Measurements from ENCODE around the gene ZKSCAN5. TPM values are rescaled to one million over a fixed set of nuclear protein-coding genes. Genes with fewer than 3 reads are reported as not detected.

Gene ZKSCAN5
- total RNA-seq, 2 experiments from 2014 or later = 12.7 to 13.5 TPM

DNA sequence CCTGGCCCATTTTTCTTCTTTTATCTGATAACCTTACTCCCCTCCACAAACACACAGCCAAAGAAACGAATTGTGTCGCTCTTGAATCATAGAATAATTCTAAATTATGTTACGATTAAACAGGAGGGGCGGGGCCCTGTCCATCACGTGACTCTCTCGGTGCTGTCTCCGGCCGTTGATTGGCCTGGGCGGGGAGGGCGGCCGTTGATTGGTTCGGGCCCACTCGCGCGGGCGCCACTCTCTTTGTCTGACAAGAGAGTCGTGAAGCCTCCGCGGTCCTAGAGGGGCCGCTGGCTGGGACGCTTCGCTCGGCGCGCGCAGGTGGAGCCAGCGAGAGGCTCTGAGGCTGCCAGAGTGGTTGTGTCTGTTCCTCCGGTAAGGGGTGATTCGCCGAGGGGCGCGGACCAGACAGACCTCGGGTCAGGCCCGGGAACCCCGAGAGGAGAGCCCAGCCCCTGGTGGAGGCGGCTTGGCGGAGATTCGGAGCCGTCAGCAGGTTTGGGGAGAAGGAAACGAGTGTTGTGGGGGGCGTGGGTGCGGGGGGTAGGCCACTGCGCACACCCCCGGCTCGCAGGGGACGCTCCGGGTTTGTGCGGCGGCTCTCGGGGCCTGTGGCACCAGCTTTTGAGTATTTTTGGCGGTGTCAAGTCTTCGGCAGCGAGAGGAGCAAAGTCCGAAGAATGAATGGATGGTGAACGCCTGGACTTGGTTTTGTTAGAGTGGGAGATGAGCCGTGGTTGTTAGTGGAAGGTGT lies 31.7 kb upstream of the ZKSCAN5 start, which contains the start of gene ZNF789:
TSS of gene ZNF789 (plus strand) at position 330 of the 754 bp plus-strand sequence. CDS start 3,567 bp downstream, outside the sequence.
- no peaks in the 10 kb centered on the region for H3K9me3 Mint-ChIP-seq
- peak within 1 kb of the TSS; percentile 95 for H3K4me3 Mint-ChIP-seq
- H3K4me1 Mint-ChIP-seq = peaks cover 21% of the 10 kb centered on the region
- DNase-seq (peak; percentile 95), ATAC-seq (ENCODE audit: low read depth) (peak; percentile 99)
- H3K27me3 Mint-ChIP-seq = peaks cover 2% of the 10 kb centered on the region
- H3K27ac Mint-ChIP-seq = peak within 1 kb of the TSS; percentile 92
- H3K36me3 Mint-ChIP-seq = peaks cover 13% of the 10 kb centered on the region
- POLR2A ChIA-PET = interaction anchor here (0.6 to 4.3 kb wide), 9 partner anchors 17 to 447 kb away, joined by 3 to 50 read pairs (median 7); partner anchors contain the start of genes BUD31, PDAP1, TRIM4 and ZKSCAN5

DNA sequence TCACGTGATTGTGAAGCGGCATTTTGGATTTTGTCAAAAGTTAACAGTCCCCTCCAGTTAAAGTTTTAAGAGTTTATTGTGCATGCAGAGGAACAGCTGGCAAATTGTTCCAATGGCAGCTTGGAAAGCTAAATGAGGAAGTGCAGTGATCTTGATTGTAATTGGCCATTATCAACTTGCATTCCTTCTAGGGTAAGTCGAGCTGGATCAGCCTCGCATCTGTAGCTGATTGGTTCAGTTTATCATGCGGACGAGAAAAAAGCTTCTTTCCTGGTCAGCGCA lies 31.2 kb upstream of the ZKSCAN5 start:
- Mint-ChIP-seq H3K4me3 (peak overlapping the region; percentile 95), H3K27me3 (peaks cover 2% of the 10 kb centered on the region), H3K9me3 (no peaks in the 10 kb centered on the region), H3K36me3 (peaks cover 15% of the 10 kb centered on the region), H3K4me1 (peaks cover 25% of the 10 kb centered on the region), H3K27ac (peak overlapping the region; percentile 92)
- ATAC-seq (ENCODE audit: low read depth) (no peak), DNase-seq (no peak)
- POLR2A ChIA-PET = interaction anchor here (0.6 to 4.3 kb wide), 6 partner anchors 16 to 446 kb away, joined by 3 to 50 read pairs (median 5); partner anchors contain the start of genes TRIM4, ZKSCAN5, ZNF394 and ZNF655

DNA sequence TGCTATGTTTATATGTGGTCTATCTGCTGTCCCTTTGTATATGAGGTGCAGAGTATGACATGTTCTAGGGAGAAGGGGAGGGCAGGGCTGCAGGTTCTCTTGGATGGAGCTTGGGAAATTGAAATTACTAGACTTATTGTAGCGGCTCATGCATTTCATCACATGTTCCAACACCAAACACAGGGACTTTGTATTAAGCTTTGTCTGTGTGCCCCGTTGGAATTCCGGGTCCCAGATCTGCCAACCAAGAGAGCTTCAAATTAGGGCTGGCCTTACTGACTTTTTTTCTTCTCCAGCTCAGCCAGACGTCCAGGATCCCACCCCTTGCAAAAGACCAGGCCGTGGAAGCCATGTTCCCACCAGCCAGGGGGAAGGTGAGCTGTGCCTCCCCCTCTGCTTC lies 28.4 kb upstream of the ZKSCAN5 start:
- DNase-seq (no peak), ATAC-seq (ENCODE audit: low read depth) (no peak)
- Mint-ChIP-seq H3K36me3 (peaks cover 25% of the 10 kb centered on the region), H3K27ac (no peak overlapping the region), H3K27me3 (peaks cover 1% of the 10 kb centered on the region), H3K4me3 (no peak overlapping the region), H3K9me3 (no peaks in the 10 kb centered on the region), H3K4me1 (peaks cover 30% of the 10 kb centered on the region)
- POLR2A ChIA-PET = interaction anchor here (0.5 to 0.7 kb wide), 4 partner anchors 37 to 82 kb away, joined by 3 to 4 read pairs (median 3); partner anchors contain the start of genes BUD31, CPSF4, PTCD1 and ZNF655

DNA sequence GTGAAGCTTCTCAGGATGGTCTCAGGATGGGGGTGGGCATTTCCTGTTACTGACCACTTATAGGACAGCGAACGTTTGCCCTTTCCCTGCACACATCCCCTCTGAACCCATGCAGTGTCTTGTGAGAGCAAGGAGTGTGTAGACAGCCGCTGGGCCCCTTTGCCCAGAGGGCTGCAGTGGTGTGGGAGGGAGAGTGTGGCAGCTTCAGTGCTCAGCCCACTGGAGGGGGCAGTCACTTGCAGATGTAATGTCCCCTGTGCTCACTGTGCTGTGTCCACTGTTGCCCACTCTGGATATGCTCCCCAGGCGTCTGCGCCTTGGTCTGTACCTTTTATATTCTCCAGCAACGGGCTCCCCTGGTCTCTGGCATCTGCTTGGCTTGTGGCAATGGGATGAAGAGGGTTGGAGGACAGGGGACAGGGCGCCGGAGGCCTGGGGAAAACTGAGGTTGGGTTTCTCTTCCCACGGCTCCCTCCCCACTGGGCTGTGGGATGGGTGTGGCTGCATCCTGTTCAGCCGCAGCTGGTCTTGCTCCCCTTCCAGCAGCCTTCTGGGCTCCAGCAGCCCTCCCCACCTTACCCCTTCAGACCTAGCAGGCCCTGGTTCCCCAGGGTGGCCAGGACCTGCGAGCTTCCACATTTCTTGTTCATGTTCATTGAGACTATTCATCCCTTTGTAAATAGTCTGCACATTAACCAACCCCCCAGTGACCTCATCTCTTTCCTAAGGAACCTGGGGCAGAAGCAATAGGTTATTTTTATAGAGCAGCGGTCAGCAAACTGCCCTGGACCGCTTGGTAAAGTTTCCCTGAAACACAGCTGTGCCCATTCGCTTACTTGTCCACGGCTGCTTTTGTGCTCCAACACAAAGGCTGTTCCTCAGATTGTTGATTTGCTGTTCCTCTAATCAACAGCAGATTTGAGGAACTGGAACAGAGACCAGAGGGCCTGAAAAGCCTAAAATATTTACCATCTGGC lies 25.7 kb upstream of the ZKSCAN5 start:
- POLR2A ChIA-PET = interaction anchor here (0.8 kb wide), 1 partner anchor 22 kb away, joined by 3 read pairs; the partner anchor contains the start of gene ZNF394
- Mint-ChIP-seq H3K4me1 (peaks cover 25% of the 10 kb centered on the region), H3K9me3 (no peaks in the 10 kb centered on the region), H3K27me3 (no peaks in the 10 kb centered on the region), H3K36me3 (peaks cover 27% of the 10 kb centered on the region), H3K27ac (peak overlapping the region; percentile 20), H3K4me3 (peak overlapping the region; percentile 12)
- ATAC-seq (ENCODE audit: low read depth) (peak; percentile 28), DNase-seq (no peak)

DNA sequence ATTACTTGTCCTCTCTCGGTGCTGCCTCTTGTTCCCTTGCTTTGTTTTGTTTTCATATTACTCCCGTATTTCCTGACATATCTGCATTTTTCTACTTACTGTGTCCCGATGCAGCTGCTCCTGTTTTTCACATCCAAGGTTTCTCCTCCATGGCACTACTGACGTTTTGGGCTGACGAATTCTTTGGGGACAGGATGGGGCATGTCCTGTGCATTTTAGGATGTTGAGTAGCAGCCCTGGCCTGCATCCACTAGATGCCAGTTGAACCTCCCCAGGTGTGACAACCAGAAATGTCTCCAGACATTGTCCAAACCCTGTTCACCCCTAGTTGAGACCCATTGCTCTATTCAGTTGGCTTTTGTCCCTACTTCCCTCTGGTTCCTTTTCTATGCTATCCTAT lies 19.4 kb upstream of the ZKSCAN5 start:
- peak overlapping the region; percentile 1 for H3K27ac Mint-ChIP-seq
- no peak overlapping the region for H3K4me3 Mint-ChIP-seq
- peaks cover 47% of the 10 kb centered on the region for H3K36me3 Mint-ChIP-seq
- H3K9me3 Mint-ChIP-seq = peaks cover 5% of the 10 kb centered on the region
- POLR2A ChIA-PET = no interaction called here
- ATAC-seq (ENCODE audit: low read depth) = no peak
- no peaks in the 10 kb centered on the region for H3K27me3 Mint-ChIP-seq
- no peaks in the 10 kb centered on the region for H3K4me1 Mint-ChIP-seq
- DNase-seq = no peak

DNA sequence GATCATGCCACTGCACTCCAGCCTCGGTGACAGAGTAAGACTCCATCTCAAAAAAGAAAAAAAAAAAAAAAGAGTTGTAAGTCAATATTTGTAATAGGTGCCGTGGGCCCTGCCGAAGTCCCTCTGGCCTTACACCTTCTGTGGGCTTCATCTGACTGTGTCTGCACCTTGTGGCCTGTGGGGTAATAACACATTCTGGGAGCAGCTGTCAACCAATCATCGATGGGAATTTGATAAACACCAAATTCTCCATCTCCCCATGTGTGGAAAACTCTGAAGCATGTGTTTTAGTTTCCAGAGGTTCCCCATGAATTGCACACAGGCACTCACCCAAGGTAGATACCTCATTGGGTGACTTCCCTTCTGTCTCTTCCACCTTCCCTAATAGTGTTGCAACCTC lies 15.2 kb upstream of the ZKSCAN5 start:
- ATAC-seq (ENCODE audit: low read depth) = no peak
- H3K27ac Mint-ChIP-seq = no peak overlapping the region

DNA sequence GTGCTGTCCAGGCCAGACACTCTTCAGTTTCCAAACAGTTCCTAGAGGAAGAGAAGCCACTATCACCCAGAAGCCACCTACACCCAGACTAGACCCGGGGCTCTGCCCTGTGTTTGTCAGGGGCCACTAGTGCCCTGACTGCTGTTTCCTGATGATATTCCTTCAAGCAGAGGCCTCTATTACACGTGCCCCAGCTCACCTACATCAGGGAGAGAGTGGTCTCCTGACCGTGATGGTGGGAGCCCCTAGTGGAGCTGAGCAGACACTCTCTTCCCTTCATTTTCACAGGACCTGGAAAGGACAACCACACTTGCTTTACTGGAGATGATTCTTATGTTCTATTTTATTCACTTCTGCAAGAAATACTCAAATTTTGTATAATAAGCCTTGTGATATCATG lies 13.6 kb upstream of the ZKSCAN5 start:
- POLR2A ChIA-PET = no interaction called here
- H3K27ac Mint-ChIP-seq = no peak overlapping the region
- DNase-seq (no peak), ATAC-seq (ENCODE audit: low read depth) (no peak)
- H3K9me3 Mint-ChIP-seq = peaks cover 14% of the 10 kb centered on the region
- H3K27me3 Mint-ChIP-seq = no peaks in the 10 kb centered on the region
- no peaks in the 10 kb centered on the region for H3K4me1 Mint-ChIP-seq
- peaks cover 80% of the 10 kb centered on the region for H3K36me3 Mint-ChIP-seq
- no peak overlapping the region for H3K4me3 Mint-ChIP-seq

More for the DNA sequence above, 15.2 kb upstream of the ZKSCAN5 start:
- H3K9me3 Mint-ChIP-seq = peaks cover 12% of the 10 kb centered on the region
- no peak for DNase-seq
- peaks cover 67% of the 10 kb centered on the region for H3K36me3 Mint-ChIP-seq
- POLR2A ChIA-PET = interaction anchor here (0.7 to 1.0 kb wide), 3 partner anchors 12 to 70 kb away, joined by 3 to 7 read pairs (median 3); no protein-coding TSS in a partner anchor
- H3K27me3 Mint-ChIP-seq = no peaks in the 10 kb centered on the region
- H3K4me3 Mint-ChIP-seq = no peak overlapping the region
- H3K4me1 Mint-ChIP-seq = no peaks in the 10 kb centered on the region

DNA sequence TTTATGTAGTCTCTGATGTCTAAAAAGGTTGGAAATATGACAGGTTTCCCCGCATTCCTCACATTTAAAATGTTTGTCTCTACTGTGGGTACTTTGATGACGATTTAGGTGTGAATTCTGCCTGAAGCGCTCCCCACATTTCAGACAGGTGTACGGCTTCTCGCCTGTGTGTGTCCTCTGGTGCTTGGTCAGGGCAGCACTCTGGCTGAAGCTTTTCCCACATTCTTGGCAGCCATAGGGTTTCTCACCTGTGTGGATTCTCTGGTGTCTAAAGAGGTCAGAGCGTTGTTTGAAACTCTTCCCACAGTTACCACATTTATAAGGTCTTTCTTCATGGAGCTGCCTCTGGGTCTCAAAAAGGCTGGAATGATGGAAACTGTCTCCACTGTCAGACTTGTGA lies 10.6 kb upstream of the ZKSCAN5 start:
- no peak for DNase-seq
- Mint-ChIP-seq H3K4me1 (peaks cover 10% of the 10 kb centered on the region), H3K27ac (no peak overlapping the region), H3K9me3 (peaks cover 11% of the 10 kb centered on the region), H3K36me3 (peaks cover 79% of the 10 kb centered on the region), H3K4me3 (no peak overlapping the region), H3K27me3 (no peaks in the 10 kb centered on the region)
- POLR2A ChIA-PET = no interaction called here
- no peak for ATAC-seq (ENCODE audit: low read depth)

DNA sequence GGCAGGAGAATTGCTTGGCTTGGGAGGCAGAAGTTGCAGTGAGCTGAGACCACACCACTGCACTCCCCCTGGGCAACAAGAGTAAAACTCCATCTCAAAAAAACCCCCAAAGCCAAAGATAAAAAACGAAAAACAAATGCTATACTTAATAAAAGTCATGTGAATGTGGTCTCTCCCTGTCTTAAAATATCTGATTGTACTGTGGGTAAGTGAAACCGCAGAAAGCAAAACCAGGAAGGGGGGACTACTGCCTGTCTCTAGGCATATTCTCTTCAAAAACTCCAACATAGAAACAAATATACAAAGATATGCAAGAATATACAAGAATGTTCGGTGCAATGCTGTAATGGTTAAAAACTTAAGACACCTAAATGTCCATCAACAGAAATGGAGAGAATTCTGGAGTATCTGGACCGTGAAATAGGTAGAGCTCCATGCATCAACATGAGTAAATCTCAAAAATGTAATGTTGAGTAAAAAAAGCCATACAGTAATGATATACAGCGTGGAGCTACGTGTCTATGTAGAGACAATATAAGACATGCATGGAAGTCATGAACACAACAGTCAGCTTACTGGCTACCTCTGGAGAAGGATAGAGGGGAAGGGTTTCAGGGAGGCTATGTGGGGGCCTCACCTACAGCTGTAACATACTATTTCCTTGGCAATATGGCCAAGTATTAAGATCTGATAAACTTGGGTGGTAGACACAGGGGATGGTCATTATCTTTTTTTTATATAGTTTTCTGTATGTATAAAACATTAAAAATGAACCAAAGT lies 6.5 kb upstream of the ZKSCAN5 start:
- H3K36me3 Mint-ChIP-seq = peaks cover 56% of the 10 kb centered on the region
- H3K9me3 Mint-ChIP-seq = peaks cover 11% of the 10 kb centered on the region
- peak overlapping the region; percentile 94 for H3K4me3 Mint-ChIP-seq
- no peak for ATAC-seq (ENCODE audit: low read depth)
- peak overlapping the region; percentile 62 for H3K27ac Mint-ChIP-seq
- no peak for DNase-seq
- no peaks in the 10 kb centered on the region for H3K27me3 Mint-ChIP-seq
- POLR2A ChIA-PET = interaction anchor here (0.6 to 4.5 kb wide), 2 partner anchors 25 to 120 kb away, joined by 3 to 50 read pairs; partner anchors contain the start of gene ZNF789
- H3K4me1 Mint-ChIP-seq = peaks cover 18% of the 10 kb centered on the region

DNA sequence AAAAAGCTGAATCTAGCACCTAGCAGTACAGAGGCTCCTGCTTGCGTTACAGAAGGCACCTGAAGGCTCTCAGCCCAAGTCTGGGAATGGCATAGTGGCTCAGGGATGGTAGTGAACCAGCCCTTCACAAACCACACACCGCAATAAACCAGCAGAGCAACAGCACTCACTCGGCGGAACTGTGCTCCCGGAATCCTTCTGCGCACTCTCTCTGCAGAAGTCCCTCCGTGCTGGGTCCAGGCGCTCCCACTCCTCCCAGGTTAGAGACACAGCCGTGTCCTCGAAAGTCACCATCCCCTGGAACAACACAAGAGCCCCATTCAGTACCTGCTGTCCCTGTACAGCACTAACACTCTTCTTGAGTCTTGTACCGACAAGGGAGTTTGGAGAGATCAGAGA lies 5.9 kb upstream of the ZKSCAN5 start:
- ATAC-seq (ENCODE audit: low read depth) = no peak
- Mint-ChIP-seq H3K27ac (peak overlapping the region; percentile 99), H3K4me1 (peaks cover 18% of the 10 kb centered on the region), H3K27me3 (no peaks in the 10 kb centered on the region), H3K9me3 (peaks cover 10% of the 10 kb centered on the region), H3K36me3 (peaks cover 50% of the 10 kb centered on the region), H3K4me3 (peak overlapping the region; percentile 94)
- POLR2A ChIA-PET = interaction anchor here (3.1 to 4.5 kb wide), 2 partner anchors 26 to 53 kb away, joined by 22 to 50 read pairs; partner anchors contain the start of genes FAM200A and ZNF789
- DNase-seq = no peak

DNA sequence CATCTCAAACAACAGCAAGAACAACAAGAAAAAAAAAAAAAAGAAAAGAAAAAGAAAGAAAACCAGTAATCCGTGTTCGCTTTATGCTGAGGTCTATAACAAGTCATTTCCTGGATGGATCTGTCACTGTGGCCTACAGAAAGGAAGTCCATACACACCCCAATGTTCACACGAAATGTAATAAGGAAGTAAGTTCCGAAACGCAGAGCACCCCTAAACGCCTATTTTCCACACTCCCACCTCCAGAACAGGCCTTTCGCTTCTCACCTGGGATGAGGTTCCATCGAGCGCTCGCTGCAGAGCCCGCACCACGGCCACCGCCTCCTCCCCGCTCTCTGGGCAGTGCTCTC lies 5.1 kb upstream of the ZKSCAN5 start:
- peak; percentile 52 for ATAC-seq (ENCODE audit: low read depth)
- H3K4me1 Mint-ChIP-seq = peaks cover 18% of the 10 kb centered on the region
- no peaks in the 10 kb centered on the region for H3K27me3 Mint-ChIP-seq
- no peak for DNase-seq
- POLR2A ChIA-PET = interaction anchor here (0.5 to 4.5 kb wide), 16 partner anchors 27 to 649 kb away, joined by 3 to 50 read pairs (median 6); partner anchors contain the start of genes ARPC1B, ATP5MF, BUD31 and CPSF4
- peaks cover 42% of the 10 kb centered on the region for H3K36me3 Mint-ChIP-seq
- peaks cover 3% of the 10 kb centered on the region for H3K9me3 Mint-ChIP-seq
- H3K4me3 Mint-ChIP-seq = peak overlapping the region; percentile 94
- peak overlapping the region; percentile 99 for H3K27ac Mint-ChIP-seq

Data from activated naive CD8-positive, alpha-beta T cell treated with anti-CD3 and anti-CD28 coated beads, Interleukin-2, amount 10 ng/mL, durations not matched to agents 7 days and 5 days (primary cell).